ENCODE data around the gene CPOX.

GRCh38 chr3:98553753-98554152 is 39.7 kb downstream of the CPOX start:
- TF ChIP-seq TEAD4 (IDR thresholded peaks at IDR 0.05; ENCODE audit: low read depth, low read length) (no peak), YY1 (IDR thresholded peaks at IDR 0.05; ENCODE audit: low read depth, low read length) (no peak), CTCF (IDR thresholded peaks at IDR 0.05; ENCODE audit: control extremely low read depth in 1 of 3, insufficient read depth in 1 of 3, low read depth in 1 of 3, low read length in 3 of 3) (no peak), EP300 (IDR thresholded peaks at IDR 0.05; ENCODE audit: borderline replicate concordance in 1 of 2, low read depth in 2 of 2, low read length in 2 of 2) (no peak), GABPA (IDR thresholded peaks at IDR 0.05; ENCODE audit: borderline replicate concordance, insufficient read depth, low read length) (no peak), EGR1 (IDR thresholded peaks at IDR 0.05; ENCODE audit: borderline replicate concordance, low read depth, low read length) (no peak), BACH1 (IDR thresholded peaks at IDR 0.05; ENCODE audit: low read length) (no peak), RAD21 (IDR thresholded peaks at IDR 0.05 in 1 of 2, conservative IDR thresholded peaks at IDR 0.05 in 1 of 2; ENCODE audit: low read depth in 2 of 2, low read length in 2 of 2) (no peak), USF2 (IDR thresholded peaks at IDR 0.05; ENCODE audit: low read length) (no peak)
